GM12878 (cell line): ENCODE data around the gene PRKN. TPM values are rescaled to one million over a fixed set of nuclear protein-coding genes. Genes with fewer than 3 reads are reported as not detected.

Source experiments
- ATAC-seq: fragments of 200-7000 bp; cut with Tn5 transposase; 3 replicates; pipeline ENCODE4 v1.9.1; 2020; ENCODE audit warnings: mild to moderate bottlenecking, moderate library complexity
- BruUV-seq: library from RNA; stranded (reverse); fragments of 400-500 nt; replicated peaks from 2 replicates; lab custom pipeline; 2021; lab: Mats Ljungman, UMichigan
- CTCF ChIA-PET: fragments of 300-600 bp; sonication (Branson Sonifier 250); formaldehyde crosslinking; extraction: SDS; loops from one replicate; lab custom pipeline; 2021; ENCODE audit warnings: inconsistent platforms; lab: Yijun Ruan, JAX
- POLR2A ChIA-PET: fragments of 350-600 bp; formaldehyde crosslinking; extraction: SDS; loops from one replicate; lab custom pipeline; 2021; ENCODE audit warnings: inconsistent platforms; lab: Charles Lee
- RAD21 ChIA-PET: fragments of 300-600 bp; sonication (Branson Sonifier 250); formaldehyde crosslinking; loops from one replicate; lab custom pipeline; 2023; ENCODE audit warnings: antibody characterized with exemption; ENCODE audit not compliant: unreplicated experiment; lab: Charles Lee
- SMC1A ChIA-PET: fragments of 300-600 bp; sonication (Branson Sonifier 250); formaldehyde crosslinking; loops from one replicate; lab custom pipeline; 2023; ENCODE audit not compliant: unreplicated experiment, uncharacterized antibody; lab: Charles Lee
- DNase-seq: peaks from one replicate; pipeline ENCODE4 v3.0.0-alpha.2; 2011; ENCODE audit warnings: low read depth, low spot score
- FAIRE-seq: peaks from 3 replicates; lab custom pipeline; 2011; peaks lifted over from hg19 to GRCh38; lab: Jason Lieb, UNC
- H2AFZ ChIP-seq: 2 replicates; pipeline ENCODE4 v1.6.0; 2011; ENCODE audit warnings: low read depth, low read length, control low read depth; ENCODE audit not compliant: control insufficient read depth
- H3K27ac ChIP-seq: 2 replicates; pipeline ENCODE4 v1.5.1; 2011; ENCODE audit warnings: control low read depth; ENCODE audit not compliant: control insufficient read depth, insufficient read depth
- H3K27me3 ChIP-seq, 2 experiments: replicated peaks in 1 of 2; 2 replicates each; pipeline versions ENCODE4 v1.6.0 to v1.6.1; 2011; ENCODE audit warnings: low read length in 1 of 2; ENCODE audit not compliant: control insufficient read depth in 2 of 2, insufficient read depth in 2 of 2
- H3K36me3 ChIP-seq, 2 experiments: 2 replicates each; pipeline ENCODE4 v1.5.1; 2011; ENCODE audit warnings: low read length in 1 of 2; ENCODE audit not compliant: control insufficient read depth in 2 of 2, insufficient read depth in 2 of 2
- H3K4me1 ChIP-seq: 2 replicates; pipeline ENCODE4 v1.6.1; 2011; ENCODE audit warnings: mild to moderate bottlenecking, low read length, moderate library complexity, mixed read lengths; ENCODE audit not compliant: control insufficient read depth, insufficient read depth
- H3K4me2 ChIP-seq: 2 replicates; pipeline ENCODE4 v1.6.0; 2011; ENCODE audit warnings: control low read depth; ENCODE audit not compliant: control insufficient read depth, insufficient read depth
- H3K4me3 ChIP-seq: fragments of 200-600 bp; sonication (generic); 2 replicates; pipeline ENCODE4 v1.5.1; 2016
- H3K79me2 ChIP-seq: 2 replicates; pipeline ENCODE4 v1.6.0; 2011; ENCODE audit warnings: low read length; ENCODE audit not compliant: control insufficient read depth, insufficient read depth
- H3K9ac ChIP-seq: 2 replicates; pipeline ENCODE4 v1.8.0; 2011; ENCODE audit warnings: low read length, control low read depth, mixed read lengths; ENCODE audit not compliant: control insufficient read depth, insufficient read depth
- H3K9me3 ChIP-seq: replicated peaks from 3 replicates; pipeline ENCODE4 v1.5.1; 2011; ENCODE audit warnings: mild to moderate bottlenecking, low read length; ENCODE audit not compliant: control insufficient read depth, insufficient read depth
- H4K20me1 ChIP-seq: 2 replicates; pipeline ENCODE4 v1.6.0; 2011; ENCODE audit not compliant: control insufficient read depth, insufficient read depth
- CHD2 ChIP-seq: IDR thresholded peaks from 2 replicates; pipeline ENCODE4 v1.6.1; 2011; ENCODE audit warnings: low read depth, low read length, improper control_type of control experiment, borderline replicate concordance
- CTCF ChIP-seq, 3 experiments: IDR thresholded peaks in 2 of 3; conservative IDR thresholded peaks in 1 of 3; 2 replicates each; pipeline ENCODE4 v1.5.1; 2011; ENCODE audit warnings: low read depth in 3 of 3, low read length in 3 of 3, mild to moderate bottlenecking in 3 of 3, control low read depth in 2 of 3, moderate library complexity in 2 of 3, inconsistent platforms in 1 of 3, mixed read lengths in 1 of 3; ENCODE audit not compliant: control insufficient read depth in 2 of 3, insufficient read depth in 1 of 3; ENCODE audit errors: extremely low read depth in 1 of 3
- HSF1 ChIP-seq: fragments of 150-350 bp; IDR thresholded peaks from 2 replicates; pipeline ENCODE4 v1.6.1; 2014; ENCODE audit warnings: mild to moderate bottlenecking, low read depth, low read length
- NKRF ChIP-seq: fragments of 450-650 bp; conservative IDR thresholded peaks from 2 replicates; pipeline ENCODE4 v1.6.1; 2017; ENCODE audit warnings: mild to moderate bottlenecking, moderate library complexity
- RELB ChIP-seq: fragments of 450-650 bp; IDR thresholded peaks from 2 replicates; pipeline ENCODE4 v1.6.1; 2017; ENCODE audit warnings: low read depth, mild to moderate bottlenecking, moderate library complexity
- WGBS: methylation state at CpG from one replicate; pipeline ENCODE4 v1.1.6; 2016; ENCODE audit warnings: low lambda C conversion rate; ENCODE audit not compliant: insufficient replicate concordance, insufficient coverage; ENCODE audit errors: missing lambda C conversion rate; 5-methylcytosine and 5-hydroxymethylcytosine counted together
- in situ Hi-C: fragments of 300-500 bp; cut with MboI; formaldehyde crosslinking; loops from 9 replicates; pipeline ENCODE4 v1.14.3; 2018; ENCODE audit warnings: mixed read lengths
- intact Hi-C: fragments of 100-400 bp; cut with micrococcal nuclease; formaldehyde crosslinking; loops from one replicate; pipeline ENCODE4 v1.14.2; 2022; ENCODE audit not compliant: unreplicated experiment
- polyA plus RNA-seq, 11 experiments: library from polyadenylated mRNA; depleted of rRNA in 4 of 11; unstranded in 6 of 11; stranded (reverse) in 5 of 11; fragments of >200 nt; fragmentation: Nextera tagmentation in 4 of 11; fragmentation: Illumina TruSeq in 1 of 11; extraction: Ambion mirVana in 4 of 11; extraction: Trizol in 1 of 11; gene quantifications; 1 replicate in 1 of 11; 2 replicates in 10 of 11; pipeline versions ENCODE4 v1.2.1 to v1.2.3, GENCODE V29; 2011 to 2016; ENCODE audit warnings: inconsistent platforms in 2 of 11, missing spikeins in 2 of 11, low read depth in 1 of 11
- total RNA-seq, 4 experiments: library from RNA; depleted of rRNA in 3 of 4; stranded (reverse); fragments of >200 nt in 3 of 4; fragmentation: Illumina TruSeq in 1 of 4; extraction: Trizol in 1 of 4; gene quantifications; 2 replicates each; pipeline versions ENCODE4 v1.2.1 to v1.2.3, GENCODE V29; 2013 to 2021

PRKN gene
- total and polyA plus RNA-seq, 10 of the 15 experiments (the other 5 are each of a cell fraction or from before 2014, with no cell fraction given) = 0.06 to 0.09 TPM; not detected in 8

DNA sequence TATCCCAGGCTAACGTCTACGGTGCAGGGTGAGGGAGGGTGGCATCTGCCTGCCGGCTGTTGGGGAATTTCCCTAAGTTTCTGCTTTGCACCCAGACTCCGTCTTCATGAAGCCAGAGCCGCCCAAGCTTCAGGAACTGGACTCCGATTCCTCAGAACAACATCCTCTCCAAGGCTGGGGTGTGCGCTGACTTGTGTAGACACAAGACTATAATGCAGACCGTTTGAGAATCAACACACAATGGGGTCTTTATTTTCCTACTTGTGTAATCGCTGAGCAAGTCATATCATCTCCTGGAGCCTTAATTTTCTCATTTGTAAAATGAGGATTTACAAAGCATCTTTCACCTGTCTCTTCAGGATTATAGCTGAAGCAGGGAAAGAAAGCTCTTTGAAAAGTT lies 1293.2 kb downstream of the PRKN start:
- Histone ChIP-seq H3K9me3 (no peaks in the 10 kb centered on the region), H3K27me3 (no peaks in the 10 kb centered on the region), H3K4me3 (no peak overlapping the region), H3K4me1 (no peaks in the 10 kb centered on the region), H3K9ac (no peak overlapping the region), H2AFZ (no peak overlapping the region), H3K36me3 (no peaks in the 10 kb centered on the region), H4K20me1 (no peaks in the 10 kb centered on the region), H3K79me2 (no peaks in the 10 kb centered on the region)
- WGBS = 23% methylated on average over 9 of the region's 9 CpGs
- ChIA-PET POLR2A (no interaction called here), CTCF (interaction anchor here (1.0 kb wide), 1 partner anchor 16 kb away, joined by 3 read pairs; no protein-coding TSS in a partner anchor), RAD21 (no interaction called here)
- no peak for FAIRE-seq
- in situ Hi-C loops (no loop called here), intact Hi-C loops (loop anchor here (5.0 kb wide), 1 partner anchor 263 kb away; no protein-coding TSS in a partner anchor)
- DNase-seq = no peak
- ATAC-seq = no peak
- TF ChIP-seq HSF1 (no peak), CHD2 (no peak)
- TF ChIP-seq, all 136 proteins: peak for 0
- BruUV-seq = no TSS peak
- Histone ChIP-seq H3K4me2 (no peak overlapping the region), H3K27ac (no peak overlapping the region)
- SMC1A ChIA-PET = no interaction called here

- ChIA-PET SMC1A (no interaction called here), RAD21 (no interaction called here), CTCF (no interaction called here), POLR2A (interaction anchor here (0.6 kb wide), 2 partner anchors 89 to 333 kb away, joined by 3 to 5 read pairs; no protein-coding TSS in a partner anchor)
- 9% methylated on average over 3 of the region's 3 CpGs for whole genome bisulfite sequencing
- FAIRE-seq (no peak), DNase-seq (no peak), ATAC-seq (no peak)
- no peaks in the 10 kb centered on the region for H3K4me1 ChIP-seq
- H4K20me1 ChIP-seq = no peaks in the 10 kb centered on the region
- in situ Hi-C loops (no loop called here), intact Hi-C loops (loop anchor here (5.0 kb wide), 1 partner anchor 265 kb away; no protein-coding TSS in a partner anchor)
- H2AFZ ChIP-seq = no peak overlapping the region
- H3K27me3 ChIP-seq = no peaks in the 10 kb centered on the region
- no peaks in the 10 kb centered on the region for H3K79me2 ChIP-seq
- no peak overlapping the region for H3K4me2 ChIP-seq
- no peaks in the 10 kb centered on the region for H3K36me3 ChIP-seq
- BruUV-seq = no TSS peak
- H3K27ac ChIP-seq = no peak overlapping the region
- no peak overlapping the region for H3K9ac ChIP-seq
- H3K4me3 ChIP-seq = no peak overlapping the region
- H3K9me3 ChIP-seq = no peaks in the 10 kb centered on the region
- TF ChIP-seq NKRF = no peak
- TF ChIP-seq RELB = no peak
- TF ChIP-seq CTCF (IDR thresholded peaks at IDR 0.05 in 2 of 3, conservative IDR thresholded peaks at IDR 0.05 in 1 of 3; ENCODE audit: control insufficient read depth in 2 of 3, extremely low read depth in 1 of 3, insufficient read depth in 1 of 3, low read depth in 3 of 3, low read length in 3 of 3) = no peak
These were observed 1295.0 kb downstream of the PRKN start for GRCh38 chr6:161432546-161432945.
